ENCODE results near the gene CBL. TPM values are rescaled to one million over a fixed set of nuclear protein-coding genes. Genes with fewer than 3 reads are reported as not detected.

CBL gene
- total RNA-seq, 1 donor from 2014 or later = 6.2 TPM

DNA sequence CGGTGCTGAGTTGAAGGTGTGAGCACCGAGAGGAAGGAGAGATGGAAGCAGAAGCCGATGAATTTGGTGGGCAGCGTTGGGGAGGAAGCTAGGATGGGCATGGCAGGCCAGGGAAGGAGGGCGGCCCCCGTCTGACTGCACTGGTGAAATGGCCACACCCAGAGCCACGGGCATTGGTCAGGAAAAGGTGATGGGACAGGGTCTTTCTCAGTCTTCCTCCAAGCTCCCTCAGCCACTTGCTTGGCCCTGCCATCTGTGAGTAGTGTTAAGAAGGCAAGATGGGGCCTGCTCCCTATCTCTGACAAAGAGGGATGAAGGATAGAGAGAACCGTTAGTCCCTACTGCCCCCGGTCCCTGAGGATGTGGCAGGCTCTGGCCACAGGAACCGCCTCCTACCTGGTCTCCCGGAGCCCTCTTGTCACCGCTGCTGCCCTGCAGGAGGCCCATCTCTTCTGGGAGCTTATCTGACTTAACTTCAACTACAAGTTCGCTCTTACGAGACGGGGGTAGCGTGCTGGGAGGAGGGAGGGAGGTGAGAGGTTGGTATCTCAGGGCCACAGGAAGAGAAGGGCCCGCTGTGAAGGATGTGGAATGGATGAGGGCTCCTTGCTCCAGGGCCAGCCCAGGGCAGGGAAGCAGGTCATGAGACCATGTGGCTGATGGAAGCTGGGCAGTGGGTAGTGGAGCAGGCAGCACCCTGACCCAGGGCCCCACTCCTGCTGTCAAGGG is 104.0 kb downstream of the CBL start:
- no peak for DNase-seq (ENCODE audit: low read depth in 2 of 2)

DNA sequence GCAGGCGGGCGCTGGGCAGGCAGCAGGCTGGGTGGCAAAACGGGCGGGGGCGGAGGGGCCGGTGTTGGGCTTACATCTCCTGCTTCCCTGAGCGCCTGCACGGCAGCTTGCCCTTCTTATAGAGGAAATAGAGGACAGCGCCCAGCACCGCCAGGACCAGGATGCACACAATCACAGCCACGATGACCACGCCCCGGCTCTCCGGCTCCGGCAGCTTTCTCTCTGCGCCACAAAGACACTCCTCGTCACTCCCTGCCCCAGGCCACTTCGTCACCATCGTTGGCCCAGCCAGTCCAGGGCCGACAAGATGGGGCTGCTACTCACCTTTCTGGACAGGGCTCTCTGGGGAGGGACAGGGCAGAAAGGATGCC is 104.5 kb downstream of the CBL start:
- DNase-seq (ENCODE audit: low read depth in 2 of 2) = no peak

DNA sequence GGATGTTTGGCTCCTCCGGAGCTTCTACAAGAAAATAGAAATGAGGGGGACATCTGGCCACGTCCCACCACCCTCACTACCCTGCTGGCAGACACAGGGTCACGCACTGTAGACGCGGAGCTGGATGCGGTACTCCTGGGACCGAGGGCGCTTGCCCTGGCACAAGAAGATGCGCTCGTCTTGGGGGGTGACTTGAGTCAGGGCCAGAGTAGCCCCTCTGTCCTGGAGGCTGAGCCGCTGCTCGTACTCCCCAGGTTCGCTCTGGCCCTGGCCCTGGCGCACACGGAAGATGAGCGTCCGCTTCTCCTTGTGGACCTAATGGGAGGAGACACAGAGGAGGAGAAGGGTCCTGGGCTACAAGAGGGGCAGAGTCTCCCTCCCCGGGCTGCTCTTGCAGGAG is 108.6 kb downstream of the CBL start:
- DNase-seq (ENCODE audit: low read depth in 2 of 2) = no peak

GRCh38 chr11:119315131-119316015 is 109.2 kb downstream of the CBL start:
- peak; percentile 41 to 46 for DNase-seq (ENCODE audit: low read depth in 2 of 2)

- DNase-seq (ENCODE audit: low read depth in 2 of 2) = peak; percentile 34 to 55
These were observed 110.0 kb downstream of the CBL start for GRCh38 chr11:119316016-119316728.

DNA sequence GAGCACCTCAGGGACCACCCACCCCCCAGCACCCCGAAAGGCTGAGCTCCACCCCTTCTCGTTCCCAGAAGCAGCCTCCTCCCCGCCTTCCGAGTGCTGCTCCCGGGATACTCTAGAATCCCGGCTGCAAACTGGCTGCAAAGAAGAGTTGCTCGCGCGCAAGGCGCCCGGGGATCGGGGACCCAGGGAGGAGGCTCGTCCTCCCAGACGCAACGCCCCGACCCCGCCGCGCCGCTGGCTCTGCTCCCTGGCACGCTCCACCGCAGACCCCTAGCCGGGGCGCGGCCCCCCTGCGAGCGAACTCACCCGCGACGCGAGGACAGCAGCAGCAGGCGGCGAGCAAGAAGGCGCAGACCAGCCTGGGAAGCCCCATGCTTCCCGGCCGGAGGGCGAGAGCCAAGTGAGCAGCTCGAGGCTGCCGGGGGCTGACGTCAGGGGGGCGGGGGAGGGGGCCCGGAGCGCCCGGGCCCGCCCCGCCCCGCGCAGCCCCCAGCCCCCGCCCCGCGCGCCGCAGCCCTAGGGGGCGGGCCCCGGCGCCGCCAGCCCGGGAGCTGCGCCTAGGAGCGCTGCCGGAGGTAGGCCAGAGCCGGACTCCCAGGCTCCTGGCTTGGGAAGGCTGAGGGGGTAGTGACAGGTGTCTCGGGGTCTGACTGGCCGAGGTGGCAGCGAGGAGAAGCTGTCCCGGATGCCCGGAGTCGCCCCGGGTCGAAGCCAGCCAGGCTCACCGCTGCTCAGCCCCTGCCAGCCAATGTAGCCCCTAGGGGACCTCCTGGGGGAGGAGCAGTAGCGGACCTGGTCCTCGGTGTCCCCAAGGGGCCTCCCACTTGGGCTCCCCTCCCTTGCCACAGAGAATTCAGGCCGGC is 110.8 kb downstream of the CBL start, which contains the start of gene MCAM:
TSS of gene MCAM (minus strand) at position 402 of the 863 bp plus-strand sequence. CDS start at position 373, 29 bp downstream.
- peak; percentile 62 to 76 for DNase-seq (ENCODE audit: low read depth in 2 of 2)

GRCh38 chr11:119317592-119318239 is 111.6 kb downstream of the CBL start:
- peak in 1 of 2 donors; percentile 34 for DNase-seq (ENCODE audit: low read depth in 2 of 2)

GRCh38 chr11:119318240-119319135 is 112.3 kb downstream of the CBL start:
- DNase-seq (ENCODE audit: low read depth in 2 of 2) = peak in 1 of 2 donors; percentile 80

- no peak for DNase-seq (ENCODE audit: low read depth in 2 of 2)
These were observed 113.1 kb downstream of the CBL start for GRCh38 chr11:119319136-119319699.

DNA sequence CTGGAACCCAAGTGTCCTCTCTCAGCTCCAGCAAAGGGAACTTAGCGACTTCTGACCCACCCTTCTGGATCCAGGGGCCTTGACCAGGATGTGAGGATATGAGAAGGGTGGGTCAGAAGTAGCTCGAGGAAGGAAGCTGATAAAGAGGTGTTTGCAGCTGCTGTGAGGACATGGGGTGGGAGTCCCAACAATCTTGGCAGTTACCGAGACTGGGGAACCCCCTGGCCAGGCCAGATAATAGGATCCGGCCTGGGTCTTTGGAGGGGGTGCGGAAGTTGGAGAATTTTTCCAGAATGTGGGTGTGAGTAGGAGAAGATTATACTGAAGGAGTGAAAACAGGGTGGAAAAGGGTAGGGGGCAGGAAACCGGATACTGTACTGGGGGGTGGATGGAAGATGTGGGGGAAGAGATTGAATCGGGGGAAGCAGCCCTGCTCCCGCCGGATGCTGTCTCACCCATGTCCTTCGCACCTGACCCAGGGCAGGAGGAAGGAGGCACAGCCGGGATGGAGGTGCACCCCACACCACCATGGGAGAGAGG is 113.6 kb downstream of the CBL start:
- peak in 1 of 2 donors; percentile 85 for DNase-seq (ENCODE audit: low read depth in 2 of 2)

GRCh38 chr11:119320240-119320775 is 114.2 kb downstream of the CBL start:
- peak in 1 of 2 donors; percentile 57 for DNase-seq (ENCODE audit: low read depth in 2 of 2)

- DNase-seq (ENCODE audit: low read depth in 2 of 2) = peak; percentile 50 to 82
These were observed 114.8 kb downstream of the CBL start for GRCh38 chr11:119320776-119321524.

DNA sequence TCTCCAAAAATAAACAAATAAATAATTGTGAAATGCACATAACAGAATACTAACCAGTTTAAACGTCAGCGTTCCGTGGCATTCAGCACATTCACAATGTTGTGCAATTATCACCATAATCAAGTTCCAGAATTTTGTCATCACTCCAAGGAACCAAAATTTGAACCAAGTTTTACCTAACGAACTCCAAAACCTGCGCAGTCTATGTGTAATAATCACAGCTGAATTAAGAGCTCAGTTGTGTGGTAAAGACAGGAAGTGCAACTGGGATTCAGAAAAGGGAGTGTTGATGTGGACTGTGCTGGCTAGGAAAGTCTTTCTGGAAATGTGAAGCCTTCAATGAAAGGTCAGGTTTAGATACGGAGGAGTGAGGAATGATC is 116.2 kb downstream of the CBL start:
- DNase-seq (ENCODE audit: low read depth in 2 of 2) = peak in 1 of 2 donors; percentile 44

DNA sequence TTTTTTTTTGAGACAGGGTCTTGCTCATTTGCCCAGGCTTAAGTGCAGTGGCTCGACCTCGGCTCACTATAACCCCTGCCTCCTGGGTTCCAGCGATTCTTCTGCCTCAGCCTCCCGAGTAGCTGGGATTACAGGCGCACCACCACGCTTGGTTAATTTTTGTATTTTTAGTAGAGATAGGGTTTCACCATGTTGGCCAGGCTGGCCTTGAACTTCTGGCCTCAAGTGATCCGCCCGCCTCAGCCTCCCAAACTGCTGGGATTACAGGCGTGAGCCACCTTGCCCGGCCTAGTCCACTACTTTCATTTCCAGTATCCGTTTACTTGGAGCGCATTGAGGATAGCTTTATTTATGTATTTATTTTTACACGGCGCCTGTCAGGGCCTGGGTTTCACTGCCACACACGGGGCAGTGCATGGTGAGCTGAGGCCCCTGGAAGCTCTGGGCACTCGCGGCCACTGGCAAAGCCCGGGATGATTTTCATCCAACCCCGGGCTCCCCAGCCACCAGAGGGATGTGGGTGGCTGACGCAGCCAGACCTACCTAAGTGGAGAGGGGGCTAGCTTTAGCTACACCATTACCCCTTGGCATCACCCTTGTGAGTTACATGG is 116.9 kb downstream of the CBL start:
- no peak for DNase-seq (ENCODE audit: low read depth in 2 of 2)

DNA sequence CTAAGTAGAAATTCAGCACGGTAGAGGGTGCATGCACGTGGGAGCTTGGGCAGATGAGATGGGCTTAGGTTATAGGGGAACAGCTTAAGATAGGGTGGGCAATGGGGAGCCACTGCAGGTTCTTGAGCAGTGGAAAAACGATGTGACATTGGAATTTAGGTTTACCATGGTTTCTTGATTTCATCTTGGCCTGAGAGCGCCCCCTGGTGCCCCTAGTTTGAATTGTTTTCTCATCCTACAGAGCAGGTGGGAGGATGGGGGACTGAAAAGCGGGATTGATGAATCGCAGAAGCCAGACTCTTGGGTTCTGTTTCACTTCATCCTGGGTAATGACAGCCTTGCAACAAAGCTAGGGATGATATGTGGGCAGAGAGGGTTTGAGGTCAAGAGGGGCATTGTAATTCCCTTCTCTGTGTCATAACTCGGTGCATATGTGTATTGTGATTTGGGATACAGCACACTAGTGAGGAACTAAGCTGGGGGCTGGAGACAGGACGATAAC is 117.4 kb downstream of the CBL start:
- peak; percentile 71 to 76 for DNase-seq (ENCODE audit: low read depth in 2 of 2)

- DNase-seq (ENCODE audit: low read depth in 2 of 2) = no peak
These were observed 118.0 kb downstream of the CBL start for GRCh38 chr11:119324189-119324588.

DNA sequence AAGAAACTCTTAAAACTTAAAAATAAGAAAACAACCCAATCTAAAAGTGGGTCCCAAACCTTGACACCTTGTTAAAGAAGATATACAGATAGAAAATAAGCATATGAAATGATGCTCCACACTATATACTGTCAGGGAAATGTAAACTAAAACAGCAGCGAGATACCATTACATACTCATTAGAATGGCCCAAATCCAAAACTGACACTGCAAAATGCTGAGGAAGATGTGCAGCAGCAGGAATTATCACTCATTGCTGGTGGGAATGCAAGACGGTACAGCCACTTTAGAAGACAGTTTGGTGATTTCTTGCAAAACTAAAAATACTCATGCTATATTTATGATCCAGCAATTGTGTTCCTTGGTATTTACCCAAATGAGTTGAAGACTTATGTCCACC is 123.2 kb downstream of the CBL start:
- DNase-seq (ENCODE audit: low read depth in 2 of 2) = no peak
